Activated CD4-positive, alpha-beta T cell treated with anti-CD3 and anti-CD28 coated beads, Interleukin-2, amount 10 ng/mL, durations not matched to agents 7 days and 5 days (primary cell): Measurements from ENCODE around the gene SFXN5. TPM values are rescaled to one million over a fixed set of nuclear protein-coding genes. Genes with fewer than 3 reads are reported as not detected.

ENCODE experiments used
- CTCF ChIA-PET: fragments of 350-600 bp; sonication (Branson Sonifier 250); formaldehyde crosslinking; loops from one replicate; lab custom pipeline; 2021; ENCODE audit warnings: antibody characterized with exemption; lab: Charles Lee
- POLR2A ChIA-PET: fragments of 350-600 bp; sonication (Branson Sonifier 250); formaldehyde crosslinking; loops from one replicate; lab custom pipeline; 2021; ENCODE audit warnings: antibody characterized with exemption; lab: Charles Lee
- DNase-seq: peaks from one replicate; pipeline ENCODE4 v3.0.0-alpha.2; 2020
- H3K27ac Mint-ChIP-seq: one replicate; pipeline ENCODE4 v1.8.0; 2021; ENCODE audit warnings: mild to moderate bottlenecking, moderate library complexity, mixed read lengths
- H3K27me3 Mint-ChIP-seq: one replicate; pipeline ENCODE4 v1.8.0; 2021; ENCODE audit warnings: mixed read lengths
- H3K36me3 Mint-ChIP-seq: one replicate; pipeline ENCODE4 v1.8.0; 2021; ENCODE audit warnings: low read depth, mixed read lengths
- H3K4me1 Mint-ChIP-seq: one replicate; pipeline ENCODE4 v1.8.0; 2021; ENCODE audit warnings: mixed read lengths
- H3K4me3 Mint-ChIP-seq: one replicate; pipeline ENCODE4 v1.8.0; 2021; ENCODE audit warnings: mild to moderate bottlenecking, moderate library complexity, mixed read lengths
- H3K9me3 Mint-ChIP-seq: one replicate; pipeline ENCODE4 v1.8.0; 2021; ENCODE audit warnings: mixed read lengths
- total RNA-seq, 2 experiments: library from RNA; stranded (reverse); gene quantifications; one replicate each; pipeline ENCODE4 v1.2.3, GENCODE V29; 2021

Gene SFXN5
- total RNA-seq, 2 experiments from 2014 or later = 7.0 to 10.0 TPM

DNA sequence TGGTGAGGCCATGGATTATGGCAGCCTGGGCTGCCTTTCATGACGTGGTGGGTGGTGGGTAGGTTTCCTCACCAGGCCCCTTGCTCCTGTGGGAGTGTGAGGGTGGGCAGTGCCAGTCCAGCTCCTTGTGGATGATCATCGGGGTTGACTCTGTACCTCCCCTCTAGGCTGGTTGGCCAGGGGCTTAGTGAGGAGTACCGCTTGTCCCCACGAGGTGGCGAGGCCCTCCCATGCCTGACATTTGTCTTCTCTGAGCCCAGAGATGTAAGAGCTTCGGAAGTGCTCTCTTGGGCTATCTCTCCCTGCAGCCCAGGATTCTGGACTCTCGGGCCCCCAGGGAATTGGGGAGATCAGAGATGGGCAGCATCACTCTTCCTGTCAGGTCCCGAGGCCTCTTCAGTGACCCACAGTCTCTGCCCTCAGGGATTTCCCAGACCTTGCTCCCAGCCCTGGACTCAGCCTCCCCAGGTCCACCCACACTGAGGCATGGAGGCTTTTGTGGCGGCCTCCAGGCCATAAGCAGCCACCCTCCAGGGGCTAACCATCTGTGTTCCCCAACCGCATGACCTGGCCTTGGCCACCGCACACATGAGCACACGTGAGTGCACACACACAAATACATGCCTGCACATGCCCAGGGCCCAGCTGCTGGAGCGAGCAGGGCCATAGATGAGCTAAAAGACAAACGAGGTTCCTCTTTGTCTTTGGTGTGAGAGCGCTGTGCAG lies 177.8 kb downstream of the SFXN5 start:
- peak; percentile 59 for DNase-seq
- H3K4me1 Mint-ChIP-seq = peaks cover 4% of the 10 kb centered on the region
- H3K9me3 Mint-ChIP-seq = no peaks in the 10 kb centered on the region
- peaks cover 38% of the 10 kb centered on the region for H3K27me3 Mint-ChIP-seq
- H3K27ac Mint-ChIP-seq = no peak overlapping the region
- ChIA-PET POLR2A (no interaction called here), CTCF (interaction anchor here (0.6 to 3.1 kb wide), 15 partner anchors 9 to 283 kb away, joined by 3 to 19 read pairs (median 5); no protein-coding TSS in a partner anchor)
- H3K36me3 Mint-ChIP-seq = no peaks in the 10 kb centered on the region
- H3K4me3 Mint-ChIP-seq = no peak overlapping the region

DNA sequence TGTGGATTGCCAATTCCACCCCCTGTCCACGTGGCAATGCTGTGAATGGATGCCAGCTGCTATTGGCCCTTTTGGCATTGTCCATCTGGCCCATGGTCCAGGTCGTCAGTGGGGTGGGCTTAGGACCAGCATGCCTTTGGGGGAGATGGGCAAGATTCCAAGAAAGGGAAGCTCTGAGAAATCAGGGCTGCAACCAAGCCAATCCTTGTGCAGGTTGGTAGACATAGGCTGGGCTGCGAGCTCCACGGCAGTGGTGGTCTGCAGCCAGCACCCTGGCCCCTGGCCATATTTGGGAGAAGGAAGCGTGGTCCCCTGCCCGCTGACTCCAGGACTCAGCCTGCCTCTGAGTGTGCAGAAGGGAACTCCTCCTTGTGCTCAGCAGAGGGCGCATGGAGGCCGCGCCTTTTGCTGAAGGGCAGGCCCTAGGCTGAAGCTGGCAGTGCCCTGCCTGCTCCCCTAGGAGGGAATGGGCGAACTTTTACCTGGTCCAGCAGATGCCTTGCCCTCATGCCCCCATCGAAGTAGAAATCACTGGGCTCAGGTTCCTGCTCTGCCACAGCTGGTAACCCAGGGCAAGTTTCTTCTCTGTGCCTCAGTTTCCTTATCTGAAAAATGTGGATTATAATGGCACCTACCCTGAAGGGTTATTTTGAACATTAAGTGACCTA lies 178.9 kb downstream of the SFXN5 start:
- DNase-seq = peak; percentile 68
- Mint-ChIP-seq H3K4me3 (no peak overlapping the region), H3K27ac (no peak overlapping the region), H3K36me3 (no peaks in the 10 kb centered on the region), H3K27me3 (peaks cover 40% of the 10 kb centered on the region), H3K9me3 (no peaks in the 10 kb centered on the region), H3K4me1 (peaks cover 7% of the 10 kb centered on the region)
- CTCF ChIA-PET = interaction anchor here (0.7 to 3.1 kb wide), 12 partner anchors 9 to 295 kb away, joined by 3 to 19 read pairs (median 5); no protein-coding TSS in a partner anchor
- POLR2A ChIA-PET = no interaction called here

Other genes with a start within 250 kb of the SFXN5 start
- gene EXOC6B, start 245.7 kb downstream of the SFXN5 start, total RNA-seq = 10 to 100 TPM; 14.8 to 16.4 TPM
- gene SPR, start 184.3 kb downstream of the SFXN5 start, total RNA-seq = under 1 TPM; 0.12 to 0.44 TPM
- gene EMX1, start 154.2 kb downstream of the SFXN5 start, total RNA-seq = not detected
- gene RAB11FIP5, start 41.2 kb upstream of the SFXN5 start, total RNA-seq = 1 to 10 TPM; 8.5 to 8.7 TPM
- gene NOTO, start 130.9 kb upstream of the SFXN5 start, total RNA-seq = not detected
- gene SMYD5, start 142.5 kb upstream of the SFXN5 start, total RNA-seq = 10 to 100 TPM; 13.6 to 16.5 TPM
- 10 to 100 TPM; 12.5 to 13.7 TPM for gene PRADC1, start 161.5 kb upstream of the SFXN5 start, total RNA-seq
- 100 to 1,000 TPM; 281 to 310 TPM for gene CCT7, start 162.6 kb upstream of the SFXN5 start, total RNA-seq
- 10 to 100 TPM; 18.2 to 20.2 TPM for gene FBXO41, start 212.8 kb upstream of the SFXN5 start, total RNA-seq
- gene EGR4, start 221.8 kb upstream of the SFXN5 start, total RNA-seq = not detected